Trophoblast cell (in vitro differentiated cells and primary cell): ENCODE results near the gene GEMIN8.

Source experiments
- DNase-seq, 2 donors: peaks; one replicate each; pipeline ENCODE4 v3.0.0-alpha.2; 2016
- H2AFZ ChIP-seq: 2 replicates; pipeline ENCODE4 v1.6.1; 2013; ENCODE audit warnings: low read length, moderate library complexity, mild to moderate bottlenecking; ENCODE audit not compliant: insufficient read depth, poor library complexity
- H2AK5ac ChIP-seq: 2 replicates; pipeline ENCODE4 v1.6.1; 2013; ENCODE audit warnings: mild to moderate bottlenecking, low read length
- H2BK120ac ChIP-seq: 2 replicates; pipeline ENCODE4 v1.6.1; 2013; ENCODE audit warnings: low read length, mild to moderate bottlenecking, moderate library complexity; ENCODE audit not compliant: insufficient read depth, poor library complexity
- H2BK12ac ChIP-seq: 2 replicates; pipeline ENCODE4 v1.6.1; 2013; ENCODE audit warnings: mild to moderate bottlenecking, low read length, moderate library complexity
- H2BK5ac ChIP-seq: 2 replicates; pipeline ENCODE4 v1.6.1; 2013; ENCODE audit warnings: low read length, low read depth, moderate library complexity, mild to moderate bottlenecking; ENCODE audit not compliant: poor library complexity
- H3K14ac ChIP-seq: 2 replicates; pipeline ENCODE4 v1.6.1; 2013; ENCODE audit warnings: mild to moderate bottlenecking, low read length
- H3K18ac ChIP-seq: 2 replicates; pipeline ENCODE4 v1.6.1; 2013; ENCODE audit warnings: mild to moderate bottlenecking, low read length
- H3K23ac ChIP-seq: 2 replicates; pipeline ENCODE4 v1.6.1; 2013; ENCODE audit warnings: low read length
- H3K27ac ChIP-seq: 2 replicates; pipeline ENCODE4 v1.5.1; 2013; ENCODE audit warnings: low read depth, mild to moderate bottlenecking, inconsistent platforms, low read length, moderate library complexity
- H3K27me3 ChIP-seq: 2 replicates; pipeline ENCODE4 v1.6.1; 2013; ENCODE audit warnings: inconsistent platforms, mild to moderate bottlenecking, low read length, moderate library complexity; ENCODE audit not compliant: insufficient read depth
- H3K36me3 ChIP-seq, 2 experiments: 1 replicate in 1 of 2; 2 replicates in 1 of 2; pipeline ENCODE4 v1.6.1; 2013; ENCODE audit warnings: low read length in 2 of 2, mild to moderate bottlenecking in 2 of 2, moderate library complexity in 1 of 2; ENCODE audit not compliant: insufficient read depth in 2 of 2, control insufficient read depth in 1 of 2
- H3K4ac ChIP-seq: 2 replicates; pipeline ENCODE4 v1.6.1; 2013; ENCODE audit warnings: low read depth, mild to moderate bottlenecking, low read length, moderate library complexity
- H3K4me1 ChIP-seq, 2 experiments: 1 replicate in 1 of 2; 2 replicates in 1 of 2; pipeline ENCODE4 v1.6.1; 2013; ENCODE audit warnings: low read length in 2 of 2, mild to moderate bottlenecking in 2 of 2, moderate library complexity in 1 of 2; ENCODE audit not compliant: insufficient read depth in 2 of 2, control insufficient read depth in 1 of 2
- H3K4me2 ChIP-seq: 2 replicates; pipeline ENCODE4 v1.6.1; 2013; ENCODE audit warnings: inconsistent platforms, mild to moderate bottlenecking, low read length, moderate library complexity
- H3K4me3 ChIP-seq: 2 replicates; pipeline ENCODE4 v1.5.1; 2013; ENCODE audit warnings: mild to moderate bottlenecking, low read depth, low read length, inconsistent platforms
- H3K79me1 ChIP-seq: one replicate; pipeline ENCODE4 v1.6.1; 2013; ENCODE audit warnings: low read length
- H3K79me2 ChIP-seq: 2 replicates; pipeline ENCODE4 v1.6.1; 2013; ENCODE audit warnings: low read length, mild to moderate bottlenecking; ENCODE audit not compliant: control insufficient read depth, insufficient read depth, poor library complexity
- H3K9ac ChIP-seq: 2 replicates; pipeline ENCODE4 v1.6.1; 2013; ENCODE audit warnings: mild to moderate bottlenecking, low read length
- H3K9me3 ChIP-seq: 2 replicates; pipeline ENCODE4 v1.6.1; 2013; ENCODE audit warnings: low read depth, mild to moderate bottlenecking, control low read depth, inconsistent platforms, low read length; ENCODE audit not compliant: insufficient read depth
- H4K12ac ChIP-seq: 2 replicates; pipeline ENCODE4 v1.6.1; 2013; ENCODE audit warnings: low read depth, mild to moderate bottlenecking, low read length, moderate library complexity
- H4K8ac ChIP-seq: 2 replicates; pipeline ENCODE4 v1.6.1; 2013; ENCODE audit warnings: low read depth, mild to moderate bottlenecking, low read length, moderate library complexity
- H4K91ac ChIP-seq: one replicate; pipeline ENCODE4 v1.6.1; 2013; ENCODE audit warnings: low read depth, mild to moderate bottlenecking, low read length, moderate library complexity
- WGBS: extraction: QIAGEN DNeasy Blood & Tissue Kit; methylation state at CpG from one replicate; pipeline ENCODE4 v1.1.7; 2013; ENCODE audit warnings: missing lambda C conversion rate; ENCODE audit not compliant: insufficient read length, insufficient coverage; ENCODE audit errors: extremely low coverage; 5-methylcytosine and 5-hydroxymethylcytosine counted together

Gene GEMIN8

GRCh38 chrX:14014526-14014925 is 15.2 kb downstream of the GEMIN8 start:
- Histone ChIP-seq H3K4ac (no peak overlapping the region), H2BK120ac (no peak overlapping the region), H2AK5ac (no peak overlapping the region), H3K4me1 (no peaks in the 10 kb centered on the region), H3K9ac (no peak overlapping the region), H3K79me2 (no peaks in the 10 kb centered on the region), H2BK12ac (no peak overlapping the region), H2BK5ac (no peak overlapping the region), H4K8ac (no peak overlapping the region), H3K36me3 (peaks cover 1% of the 10 kb centered on the region in 2 experiments), H4K91ac (no peak overlapping the region), H3K4me3 (no peak overlapping the region), H2AFZ (no peak overlapping the region), H3K9me3 (no peaks in the 10 kb centered on the region), H3K14ac (no peak overlapping the region), H3K79me1 (no peaks in the 10 kb centered on the region), H4K12ac (no peak overlapping the region), H3K4me2 (no peak overlapping the region), H3K18ac (no peak overlapping the region), H3K27me3 (no peaks in the 10 kb centered on the region), H3K23ac (no peak overlapping the region), H3K27ac (no peak overlapping the region)
- DNase-seq, result no peak
- no CpG with 5 or more reads among the region's 4 CpGs for WGBS

GRCh38 chrX:14013054-14013453 is 16.6 kb downstream of the GEMIN8 start:
- H3K9ac ChIP-seq, result no peak overlapping the region
- DNase-seq, result no peak
- no peak overlapping the region for H4K12ac ChIP-seq
- WGBS, result no CpG with 5 or more reads among the region's 4 CpGs
- no peak overlapping the region for H3K14ac ChIP-seq
- H3K4ac ChIP-seq, result no peak overlapping the region
- H3K23ac ChIP-seq, result no peak overlapping the region
- H3K79me2 ChIP-seq, result no peaks in the 10 kb centered on the region
- H3K18ac ChIP-seq, result no peak overlapping the region
- peaks cover 3 to 5% of the 10 kb centered on the region in 2 experiments for H3K36me3 ChIP-seq
- no peak overlapping the region for H2BK5ac ChIP-seq
- no peaks in the 10 kb centered on the region for H3K27me3 ChIP-seq
- no peaks in the 10 kb centered on the region for H3K4me1 ChIP-seq
- no peak overlapping the region for H3K4me2 ChIP-seq
- H3K9me3 ChIP-seq, result no peaks in the 10 kb centered on the region
- H3K4me3 ChIP-seq, result no peak overlapping the region
- no peak overlapping the region for H2BK120ac ChIP-seq
- H4K8ac ChIP-seq, result no peak overlapping the region
- H2AK5ac ChIP-seq, result no peak overlapping the region
- no peaks in the 10 kb centered on the region for H3K79me1 ChIP-seq
- H3K27ac ChIP-seq, result no peak overlapping the region
- no peak overlapping the region for H2AFZ ChIP-seq
- H4K91ac ChIP-seq, result no peak overlapping the region
- H2BK12ac ChIP-seq, result no peak overlapping the region

DNA sequence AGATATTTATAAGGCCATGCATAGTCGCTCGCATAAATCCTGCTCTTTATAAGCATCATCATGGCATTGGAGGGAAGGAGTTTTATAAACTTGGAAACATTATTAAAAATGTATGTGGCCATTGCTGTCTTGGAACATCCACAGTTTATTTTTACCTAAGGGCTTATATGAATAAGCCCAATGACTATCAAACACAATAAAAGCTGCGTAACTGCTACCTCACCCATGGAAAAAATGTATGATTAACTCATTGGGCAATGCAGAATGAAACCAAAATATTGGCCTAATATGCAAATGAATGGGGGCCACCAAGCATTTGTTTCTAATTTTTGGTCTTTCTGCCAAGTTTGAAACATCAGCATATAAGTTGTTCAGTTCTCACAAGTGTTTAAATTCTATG is 19.1 kb downstream of the GEMIN8 start:
- H4K91ac ChIP-seq, result no peak overlapping the region
- H2BK120ac ChIP-seq, result no peak overlapping the region
- no peaks in the 10 kb centered on the region for H3K79me2 ChIP-seq
- H3K9ac ChIP-seq, result no peak overlapping the region
- no CpG with 5 or more reads among the region's 3 CpGs for WGBS
- no peak overlapping the region for H3K23ac ChIP-seq
- no peak overlapping the region for H3K4me3 ChIP-seq
- no peak overlapping the region for H3K14ac ChIP-seq
- H3K4me2 ChIP-seq, result no peak overlapping the region
- no peak overlapping the region for H2BK12ac ChIP-seq
- H2BK5ac ChIP-seq, result no peak overlapping the region
- no peaks in the 10 kb centered on the region for H3K4me1 ChIP-seq
- no peaks in the 10 kb centered on the region for H3K27me3 ChIP-seq
- no peak for DNase-seq
- H3K79me1 ChIP-seq, result no peaks in the 10 kb centered on the region
- H3K9me3 ChIP-seq, result no peaks in the 10 kb centered on the region
- H3K36me3 ChIP-seq, result peaks cover 3 to 5% of the 10 kb centered on the region in 2 experiments
- H4K12ac ChIP-seq, result no peak overlapping the region
- H2AK5ac ChIP-seq, result no peak overlapping the region
- H2AFZ ChIP-seq, result no peak overlapping the region
- no peak overlapping the region for H3K27ac ChIP-seq
- no peak overlapping the region for H4K8ac ChIP-seq
- no peak overlapping the region for H3K4ac ChIP-seq
- H3K18ac ChIP-seq, result no peak overlapping the region

DNA sequence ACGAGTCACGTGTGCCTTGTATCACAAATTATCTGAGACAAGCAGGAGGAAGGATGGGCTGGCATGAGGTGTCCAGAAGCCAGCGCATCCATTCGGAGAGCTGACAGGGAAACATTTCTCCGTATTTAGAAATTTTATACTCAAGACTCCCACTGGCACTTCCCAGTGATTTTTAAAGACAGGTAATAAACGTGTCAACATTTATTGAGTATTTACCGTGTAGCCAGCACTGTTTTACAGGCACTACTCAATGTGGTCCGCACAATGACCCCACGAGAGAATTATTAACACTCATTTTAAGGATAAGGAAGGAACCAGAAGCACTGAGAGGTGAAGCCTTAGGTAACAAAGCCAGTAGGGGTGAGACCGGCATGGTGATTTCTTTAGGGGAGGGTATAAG is 23.2 kb downstream of the GEMIN8 start:
- Histone ChIP-seq H3K36me3 (peaks cover 2 to 5% of the 10 kb centered on the region in 2 experiments), H3K23ac (no peak overlapping the region), H2BK12ac (no peak overlapping the region), H4K91ac (no peak overlapping the region), H2BK120ac (no peak overlapping the region), H2BK5ac (no peak overlapping the region), H3K18ac (no peak overlapping the region), H3K27me3 (no peaks in the 10 kb centered on the region), H3K27ac (no peak overlapping the region), H3K4ac (no peak overlapping the region), H3K79me1 (no peaks in the 10 kb centered on the region), H3K14ac (no peak overlapping the region), H3K4me1 (no peaks in the 10 kb centered on the region), H3K9me3 (no peaks in the 10 kb centered on the region), H3K9ac (no peak overlapping the region), H3K79me2 (no peaks in the 10 kb centered on the region), H4K12ac (no peak overlapping the region), H3K4me2 (no peak overlapping the region), H4K8ac (no peak overlapping the region), H3K4me3 (no peak overlapping the region), H2AFZ (no peak overlapping the region), H2AK5ac (no peak overlapping the region)
- DNase-seq, result no peak
- no CpG with 5 or more reads among the region's 10 CpGs for WGBS
